Lung (tissue), 12 donors: Measurements from ENCODE around the gene C6orf132. TPM values are rescaled to one million over a fixed set of nuclear protein-coding genes. Genes with fewer than 3 reads are reported as not detected.

Source experiments
- ATAC-seq: fragments of 200-7000 bp; cut with Tn5 transposase; one replicate; pipeline ENCODE4 v1.9.1; 2020; ENCODE audit warnings: moderate number of reproducible peaks; ENCODE audit not compliant: insufficient read depth, low FRiP score
- DNase-seq, 3 donors: peaks; one replicate each; pipeline ENCODE4 v3.0.0-alpha.2; 2013 to 2017
- H3K27ac ChIP-seq, 2 donors: one replicate each; pipeline ENCODE4 v1.5.1; 2013; ENCODE audit warnings: mild to moderate bottlenecking in 2 of 2, moderate library complexity in 2 of 2, control low read depth in 1 of 2, inconsistent platforms in 1 of 2, low read depth in 1 of 2, low read length in 1 of 2
- H3K27me3 ChIP-seq, 3 donors: one replicate each; pipeline ENCODE4 v1.5.1; 2013; ENCODE audit warnings: low read length in 2 of 3; ENCODE audit not compliant: control insufficient read depth in 3 of 3, insufficient read depth in 3 of 3
- H3K36me3 ChIP-seq, 4 donors: one replicate each; pipeline ENCODE4 v1.5.1; 2013; ENCODE audit warnings: low read length in 4 of 4, mild to moderate bottlenecking in 1 of 4, moderate library complexity in 1 of 4; ENCODE audit not compliant: control insufficient read depth in 4 of 4, insufficient read depth in 4 of 4
- H3K4me1 ChIP-seq, 5 donors: one replicate each; pipeline ENCODE4 v1.5.1; 2013; ENCODE audit warnings: low read length in 5 of 5, mild to moderate bottlenecking in 2 of 5, moderate library complexity in 1 of 5; ENCODE audit not compliant: control insufficient read depth in 5 of 5, insufficient read depth in 5 of 5
- H3K4me3 ChIP-seq: one replicate; pipeline ENCODE4 v1.5.1; 2013; ENCODE audit warnings: mild to moderate bottlenecking, control low read depth, moderate library complexity
- H3K9ac ChIP-seq, 2 donors: one replicate each; pipeline ENCODE4 v1.5.1; 2013; ENCODE audit warnings: low read length in 2 of 2, control low read depth in 1 of 2; ENCODE audit not compliant: insufficient read depth in 1 of 2
- H3K9me3 ChIP-seq, 4 donors: one replicate each; pipeline ENCODE4 v1.5.1; 2013; ENCODE audit warnings: low read length in 3 of 4, mild to moderate bottlenecking in 1 of 4, moderate library complexity in 1 of 4; ENCODE audit not compliant: control insufficient read depth in 4 of 4, insufficient read depth in 3 of 4
- CTCF ChIP-seq: IDR thresholded peaks from 2 replicates; pipeline ENCODE4 v1.5.1; 2012; ENCODE audit warnings: mild to moderate bottlenecking; ENCODE audit errors: control extremely low read depth, extremely low read depth
- WGBS, 2 donors: extraction: QIAGEN DNeasy Blood & Tissue Kit; methylation state at CpG; one replicate each; pipeline ENCODE4 v1.1.7; 2013; 5-methylcytosine and 5-hydroxymethylcytosine counted together
- polyA plus RNA-seq, 2 donors: library from polyadenylated mRNA; stranded (reverse); fragments of 200-250 nt; gene quantifications; one replicate each; pipeline ENCODE4 v1.2.1, GENCODE V29; 2013
- total RNA-seq, 2 donors: library from RNA; depleted of rRNA in 1 of 2; stranded (reverse); fragments of >200 nt in 1 of 2; gene quantifications; one replicate each; pipeline ENCODE4 v1.2.1, GENCODE V29; 2014 to 2021
- donor health status: control.
- donor health status: control.
- donor health status: Bipolar disorder and iron deficiency.
- donor health status: healthy.
- donor health status: DM: yes; HTN: yes; CAD: no.

The C6orf132 gene
- total and polyA plus RNA-seq, 4 donors, result 5.9 to 33.1 (median 18.7) TPM

GRCh38 chr6:42113936-42114636 lies 28.3 kb downstream of the C6orf132 start:
- Histone ChIP-seq H3K4me3 (no peak overlapping the region), H3K27me3 (no peaks in the 10 kb centered on the region), H3K9me3 (peaks cover 0 to 2% (median 0%) of the 10 kb centered on the region in 4 donors), H3K4me1 (peaks cover 0 to 6% (median 0%) of the 10 kb centered on the region in 5 donors), H3K27ac (no peak overlapping the region), H3K9ac (no peak overlapping the region), H3K36me3 (no peaks in the 10 kb centered on the region)
- no peak for DNase-seq
- no peak for TF ChIP-seq CTCF
- ATAC-seq, result no peak
- WGBS, 2 donors, result 86 to 93% methylated on average over 5 of the region's 5 CpGs

GRCh38 chr6:42112351-42112750 lies 30.1 kb downstream of the C6orf132 start:
- Histone ChIP-seq H3K27me3 (no peaks in the 10 kb centered on the region), H3K4me3 (no peak overlapping the region), H3K27ac (no peak overlapping the region), H3K9ac (no peak overlapping the region), H3K36me3 (no peaks in the 10 kb centered on the region), H3K4me1 (no peaks in the 10 kb centered on the region), H3K9me3 (peaks cover 0 to 2% (median 0%) of the 10 kb centered on the region in 4 donors)
- no peak for TF ChIP-seq CTCF
- DNase-seq (no peak), ATAC-seq (no peak)
- WGBS, 2 donors, result 100% methylated on average over 1 of the region's 1 CpG

- ATAC-seq, result no peak
- WGBS, 2 donors, result 83% methylated on average over 3 of the region's 3 CpGs
- no peak for TF ChIP-seq CTCF
These were observed 31.7 kb downstream of the C6orf132 start for GRCh38 chr6:42110683-42111082.

More at GRCh38 chr6:42110683-42111082, 31.7 kb downstream of the C6orf132 start:
- DNase-seq, result no peak
- Histone ChIP-seq H3K4me3 (no peak overlapping the region), H3K27ac (no peak overlapping the region), H3K4me1 (no peaks in the 10 kb centered on the region), H3K9me3 (peaks cover 0 to 2% (median 0%) of the 10 kb centered on the region in 4 donors), H3K27me3 (no peaks in the 10 kb centered on the region), H3K9ac (no peak overlapping the region), H3K36me3 (no peaks in the 10 kb centered on the region)
